Muscle of leg (tissue), 11 donors: ENCODE data around the gene LRRC41. TPM values are rescaled to one million over a fixed set of nuclear protein-coding genes. Genes with fewer than 3 reads are reported as not detected.
"Not testable (repeated sequence)": the region's sequence is repeated elsewhere in the genome, so short reads cannot be mapped to it uniquely, and the experiment has no call there.

ENCODE experiments used
- DNase-seq: peaks from one replicate; pipeline ENCODE4 v3.0.0; 2013
- H3K27ac ChIP-seq: one replicate; pipeline ENCODE4 v1.5.1; 2013; ENCODE audit warnings: mild to moderate bottlenecking, low read length, control low read depth
- H3K27me3 ChIP-seq: one replicate; pipeline ENCODE4 v1.6.1; 2013; ENCODE audit warnings: low read length; ENCODE audit not compliant: control insufficient read depth, insufficient read depth
- H3K36me3 ChIP-seq: one replicate; pipeline ENCODE4 v1.6.1; 2013; ENCODE audit warnings: low read length; ENCODE audit not compliant: control insufficient read depth, insufficient read depth
- H3K4me1 ChIP-seq: one replicate; pipeline ENCODE4 v1.6.1; 2013; ENCODE audit warnings: low read length; ENCODE audit not compliant: control insufficient read depth, insufficient read depth
- H3K4me3 ChIP-seq: one replicate; pipeline ENCODE4 v1.5.1; 2013; ENCODE audit warnings: low read length, control low read depth
- H3K9me3 ChIP-seq: replicated peaks from 2 replicates; pipeline ENCODE4 v1.6.1; 2013; ENCODE audit warnings: low read depth, low read length; ENCODE audit not compliant: control insufficient read depth
- WGBS: methylation state at CpG from one replicate; pipeline ENCODE4 v1.1.5; 2013; ENCODE audit warnings: missing lambda C conversion rate; ENCODE audit not compliant: insufficient coverage; 5-methylcytosine and 5-hydroxymethylcytosine counted together
- polyA plus RNA-seq, 8 donors: library from polyadenylated mRNA; unstranded; fragments of 120-200 nt; gene quantifications; one replicate each; pipeline versions ENCODE4 v1.2.1 to v1.2.3, GENCODE V29; 2013; ENCODE audit warnings: inconsistent platforms in 1 of 8, low replicate concordance in 1 of 8; ENCODE audit not compliant: insufficient read length in 8 of 8, insufficient read depth in 1 of 8
- total RNA-seq: library from RNA; stranded (reverse); fragments of 120-200 nt; gene quantifications from one replicate; pipeline ENCODE4 v1.2.4, GENCODE V29; 2013

LRRC41 gene
- total and polyA plus RNA-seq, 9 donors = 49.5 to 65.5 (median 59.2) TPM

DNA sequence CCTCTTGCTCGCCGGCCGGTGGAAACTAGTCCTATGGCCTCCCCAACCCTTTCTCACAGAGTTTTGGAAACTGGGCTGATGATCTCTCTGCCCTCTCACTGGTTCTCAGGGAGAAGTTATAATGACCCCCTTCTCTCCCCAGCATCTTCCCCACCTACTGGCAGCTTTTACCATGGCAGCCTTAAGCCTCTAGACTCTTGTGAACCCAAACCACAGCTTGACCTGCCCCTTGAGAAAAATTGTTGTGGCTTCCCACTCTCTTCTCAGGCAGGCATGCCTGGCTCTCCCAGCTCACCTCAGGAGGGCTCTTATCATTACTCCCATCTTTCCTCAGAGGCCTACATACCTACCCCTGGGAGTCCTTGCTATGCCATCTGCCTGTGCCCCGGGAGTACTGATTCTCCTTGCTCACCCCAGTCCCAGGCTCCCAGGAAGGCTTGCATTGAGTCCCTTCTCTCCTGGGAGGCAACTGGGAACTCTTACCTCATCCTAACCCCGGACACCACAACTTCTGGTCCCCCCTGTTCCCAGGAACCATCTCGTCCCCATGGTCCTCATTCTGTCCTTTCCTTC, 38.8 kb upstream of the LRRC41 start:
- H3K4me1 ChIP-seq = peaks cover 30% of the 10 kb centered on the region
- H3K27me3 ChIP-seq = no peaks in the 10 kb centered on the region
- H3K27ac ChIP-seq = peak overlapping the region; percentile 100
- peaks cover 36% of the 10 kb centered on the region for H3K36me3 ChIP-seq
- no peak overlapping the region for H3K4me3 ChIP-seq
- H3K9me3 ChIP-seq = no peaks in the 10 kb centered on the region
- 90% methylated on average over 6 of the region's 6 CpGs for WGBS
- no peak for DNase-seq

DNA sequence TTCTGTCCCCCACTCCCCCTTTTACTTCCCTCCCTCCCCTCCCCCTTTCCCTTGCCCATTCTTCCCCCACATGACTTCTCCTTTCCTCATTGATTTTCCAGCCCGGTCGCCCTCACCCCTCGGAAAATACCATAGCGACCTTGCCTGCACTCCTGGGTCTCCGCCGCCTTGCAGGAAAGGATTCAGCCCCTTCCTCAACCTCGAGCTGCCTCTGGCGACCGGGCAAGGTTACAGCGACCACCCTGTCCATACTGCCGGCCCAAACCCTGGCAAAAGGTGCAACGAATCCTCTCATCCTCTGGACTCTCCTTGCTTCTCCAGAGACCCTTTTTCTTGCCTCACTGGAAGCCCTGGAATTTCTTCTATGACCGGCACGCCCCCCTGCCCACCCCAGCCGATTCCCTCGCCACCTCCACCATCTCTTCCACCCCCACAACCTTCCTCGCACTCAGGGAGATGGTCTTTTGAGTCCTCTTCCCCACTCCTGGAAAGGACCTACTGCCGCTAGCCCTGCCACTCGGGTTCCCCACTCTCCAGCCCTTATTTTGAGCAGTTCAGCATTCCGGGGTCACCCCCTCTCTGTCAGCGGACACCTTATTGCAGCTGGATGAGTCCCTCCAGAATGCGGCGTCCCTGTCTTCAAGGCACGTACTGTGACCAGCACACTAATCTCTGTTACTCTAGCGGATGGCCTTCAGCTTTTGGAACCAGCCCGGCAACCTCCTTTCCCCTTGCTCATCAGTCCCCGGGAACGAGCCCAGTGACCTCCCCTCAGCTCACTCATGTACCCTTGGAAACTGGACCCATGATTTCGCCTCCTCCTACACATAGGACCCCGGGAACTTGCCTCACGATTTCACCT, 38.0 kb upstream of the LRRC41 start:
- Histone ChIP-seq H3K27ac (peak overlapping the region; percentile 100), H3K4me3 (peak overlapping the region; percentile 97), H3K4me1 (peaks cover 30% of the 10 kb centered on the region), H3K36me3 (peaks cover 30% of the 10 kb centered on the region), H3K9me3 (no peaks in the 10 kb centered on the region), H3K27me3 (no peaks in the 10 kb centered on the region)
- WGBS = 43% methylated on average over 31 of the region's 31 CpGs
- peak; percentile 24 for DNase-seq

DNA sequence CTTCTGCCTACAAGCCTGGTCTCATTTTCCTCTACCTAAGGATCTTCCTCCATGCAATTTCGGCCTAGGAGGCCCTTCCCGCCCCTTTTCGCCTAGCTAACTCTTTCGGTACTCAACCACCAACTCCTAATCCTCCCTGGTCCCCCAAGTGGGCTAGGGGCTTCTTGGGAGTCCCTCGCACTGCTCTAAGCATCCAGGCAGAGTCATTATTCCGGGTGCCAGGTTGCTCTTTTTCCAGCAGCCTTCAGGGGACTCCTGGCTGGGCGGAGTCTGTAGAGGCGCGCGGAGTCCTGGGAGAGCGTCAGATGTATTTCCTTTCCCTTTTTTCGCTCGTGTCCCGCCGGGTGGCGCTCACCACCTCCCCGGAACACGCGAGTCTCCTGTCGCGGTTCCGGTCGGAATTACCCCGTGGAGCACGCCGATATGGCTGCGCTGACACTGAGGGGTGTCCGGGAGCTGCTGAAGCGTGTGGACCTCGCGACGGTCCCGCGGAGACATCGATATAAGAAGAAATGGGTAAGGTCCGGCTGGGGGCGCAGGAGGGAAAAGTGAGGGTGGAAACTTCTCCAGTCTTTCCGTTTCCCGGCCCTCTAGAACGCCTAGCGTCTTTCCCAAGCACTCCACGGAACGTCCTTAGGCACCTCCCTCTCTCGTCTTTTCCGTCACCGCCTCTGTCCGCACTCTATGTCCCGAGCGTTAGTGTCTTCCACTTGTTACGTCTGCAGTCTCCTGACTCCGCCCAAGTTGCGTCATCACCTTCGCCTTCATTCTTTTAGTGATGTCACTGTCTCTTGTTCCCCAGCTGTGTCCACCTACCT, 37.2 kb upstream of the LRRC41 start, which contains the start of gene NSUN4:
Gene NSUN4, plus strand, starts transcription at position 404 of the 818 bp plus-strand sequence. Its CDS starts 20 bp downstream, at position 424.
- Histone ChIP-seq H3K27ac (peak within 1 kb of the TSS; percentile 100), H3K4me1 (peaks cover 30% of the 10 kb centered on the region), H3K36me3 (peaks cover 28% of the 10 kb centered on the region), H3K9me3 (no peaks in the 10 kb centered on the region), H3K27me3 (no peaks in the 10 kb centered on the region), H3K4me3 (peak within 1 kb of the TSS; percentile 97)
- DNase-seq = peak; percentile 98
- whole genome bisulfite sequencing = under 1% methylated on average over 52 of the region's 53 CpGs

DNA sequence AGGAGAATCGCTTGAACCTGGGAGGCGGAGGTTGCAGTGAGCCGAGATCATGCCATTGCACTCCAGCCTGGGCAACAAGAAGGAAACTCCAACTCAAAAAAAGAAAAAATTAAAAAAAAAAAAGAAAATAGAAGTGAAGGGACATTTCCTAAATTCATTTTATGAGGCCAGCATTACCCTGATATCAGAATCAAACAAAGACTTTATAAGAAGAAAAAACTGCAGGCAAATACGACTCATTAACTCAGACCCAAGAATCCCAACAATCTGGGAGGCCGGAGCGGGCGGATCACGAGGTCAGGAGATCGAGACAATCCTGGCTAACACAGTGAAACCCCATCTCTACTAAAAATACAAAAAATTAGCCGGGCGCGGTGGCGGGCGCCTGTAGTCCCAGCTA, 34.0 kb upstream of the LRRC41 start:
- H3K27me3 ChIP-seq, H3K27ac ChIP-seq: not testable (repeated sequence)

DNA sequence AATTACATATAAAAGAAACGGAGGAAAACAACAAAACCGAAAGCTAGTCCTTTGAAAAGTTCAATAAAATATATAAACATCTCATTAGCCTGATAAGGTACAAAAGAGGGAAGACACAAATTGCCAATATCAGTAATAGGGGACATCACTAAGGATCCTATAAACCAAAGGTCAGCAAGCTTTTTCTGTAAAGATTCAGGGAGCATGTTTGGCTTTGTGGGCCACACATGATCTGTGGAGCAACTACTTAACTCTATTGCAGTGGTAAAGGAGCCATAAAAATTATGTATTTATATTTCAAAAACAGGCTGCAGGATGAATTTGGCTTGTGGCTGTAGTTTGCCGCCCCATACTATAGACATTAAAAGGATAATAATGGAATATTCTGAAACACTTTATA, 31.7 kb upstream of the LRRC41 start:
- Histone ChIP-seq H3K4me3 (no peak overlapping the region), H3K9me3 (no peaks in the 10 kb centered on the region), H3K4me1 (peaks cover 7% of the 10 kb centered on the region), H3K36me3 (no peaks in the 10 kb centered on the region), H3K27me3 (no peaks in the 10 kb centered on the region), H3K27ac (no peak overlapping the region)
- DNase-seq = no peak
- WGBS = no CpG with 5 or more reads among the region's 3 CpGs

More for the DNA sequence above, 34.0 kb upstream of the LRRC41 start:
- H3K9me3 ChIP-seq, H3K36me3 ChIP-seq, DNase-seq, H3K4me3 ChIP-seq: not testable (repeated sequence)
- 100% methylated on average over 2 of the region's 14 CpGs for WGBS
- peaks cover 19% of the 10 kb centered on the region for H3K4me1 ChIP-seq

DNA sequence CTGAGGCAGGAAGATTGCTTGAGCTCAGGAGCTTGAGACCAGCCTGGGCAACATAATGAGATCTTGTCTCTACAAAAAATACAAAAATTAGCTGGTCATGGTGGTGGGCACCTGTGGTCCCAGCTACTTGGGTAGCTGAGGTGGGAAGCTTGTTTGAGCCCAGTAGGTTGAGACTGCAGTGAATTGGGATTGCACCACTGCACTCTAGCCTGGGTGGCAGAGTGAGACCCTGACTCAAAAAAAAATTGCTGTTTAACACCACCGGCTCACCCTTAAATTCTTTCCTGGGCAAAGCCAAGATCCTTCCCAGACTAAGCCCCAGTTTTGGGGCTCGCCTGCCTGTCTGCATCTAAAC, 30.6 kb upstream of the LRRC41 start:
- Histone ChIP-seq H3K27ac (no peak overlapping the region), H3K4me1 (no peaks in the 10 kb centered on the region), H3K4me3 (no peak overlapping the region), H3K9me3 (no peaks in the 10 kb centered on the region), H3K36me3 (no peaks in the 10 kb centered on the region), H3K27me3 (no peaks in the 10 kb centered on the region)
- DNase-seq = no peak
- 89% methylated on average over 2 of the region's 2 CpGs for WGBS

DNA sequence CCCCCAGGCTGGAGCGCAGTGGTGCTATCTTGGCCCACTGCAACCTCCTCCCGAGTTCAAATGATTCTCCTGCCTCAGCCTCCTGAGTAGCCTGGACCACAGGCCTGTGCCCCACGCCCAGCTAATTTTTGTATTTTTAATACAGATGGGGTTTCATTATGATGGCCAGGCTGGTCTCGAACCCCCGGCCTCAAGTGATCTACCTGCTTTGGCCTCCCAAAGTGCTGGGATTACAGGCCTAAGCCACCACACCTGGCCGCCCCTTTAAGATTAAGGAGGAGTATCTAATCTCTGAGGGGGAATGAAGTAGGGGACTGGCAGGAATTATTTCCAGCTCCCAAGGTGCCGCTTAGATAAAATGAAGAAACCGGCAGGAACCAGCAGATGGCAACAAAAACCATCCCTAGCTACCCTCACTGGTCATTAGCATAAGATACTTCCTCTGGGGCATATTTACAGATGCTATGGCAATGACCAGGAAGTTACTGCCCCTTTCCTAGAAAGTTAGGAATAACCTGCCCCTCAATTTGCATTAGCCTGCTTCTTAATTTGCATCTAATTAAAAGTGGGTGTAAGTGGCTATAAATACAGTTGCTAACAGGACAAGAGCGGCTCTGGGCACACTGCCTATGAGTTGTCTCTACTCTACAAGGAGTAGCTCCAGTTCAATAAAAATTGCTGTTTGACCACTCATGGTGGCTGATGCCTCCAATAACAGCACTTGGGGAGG, 30.0 kb upstream of the LRRC41 start:
- no peaks in the 10 kb centered on the region for H3K36me3 ChIP-seq
- H3K4me1 ChIP-seq = no peaks in the 10 kb centered on the region
- peak; percentile 30 for DNase-seq
- 84% methylated on average over 2 of the region's 9 CpGs for WGBS
- H3K27me3 ChIP-seq = no peaks in the 10 kb centered on the region
- H3K4me3 ChIP-seq = no peak overlapping the region
- H3K27ac ChIP-seq = no peak overlapping the region
- no peaks in the 10 kb centered on the region for H3K9me3 ChIP-seq

DNA sequence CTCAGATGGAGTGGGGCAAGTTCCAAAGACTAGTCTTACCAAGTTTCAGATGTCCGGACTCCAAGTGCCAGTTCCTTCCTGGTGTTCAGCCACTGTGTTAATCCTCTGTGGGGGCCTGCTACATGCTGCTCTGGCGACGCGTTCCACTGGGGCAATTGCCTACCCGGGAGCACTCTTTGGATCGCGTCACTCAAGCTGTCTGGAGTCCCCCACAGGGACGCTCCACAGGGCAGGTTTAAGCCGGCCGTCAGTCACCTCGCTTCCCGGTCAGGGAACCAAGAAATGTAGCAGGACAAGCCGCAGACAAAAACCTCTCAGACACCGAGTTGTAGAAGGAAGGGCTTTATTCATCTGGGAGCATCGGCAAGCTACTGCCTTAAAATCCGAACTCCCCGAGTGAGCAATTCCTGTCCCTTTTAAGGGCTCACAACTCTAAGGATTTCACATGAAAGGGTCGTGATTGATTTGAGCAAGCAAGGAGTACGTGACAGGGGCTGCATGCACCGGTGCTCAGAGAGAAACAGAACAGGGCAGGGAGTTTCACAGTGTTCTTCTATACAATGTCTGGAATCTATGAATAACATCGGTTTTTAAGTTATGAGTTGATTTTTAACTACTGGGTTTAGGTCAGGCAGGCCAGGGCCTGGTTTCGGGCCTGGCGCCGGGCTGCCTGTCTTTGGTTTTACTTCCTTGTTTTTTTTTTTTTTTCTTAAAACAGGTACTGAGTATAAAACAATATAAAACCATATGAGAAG, 28.5 kb upstream of the LRRC41 start:
- not testable (repeated sequence) for H3K27ac ChIP-seq, H3K27me3 ChIP-seq, H3K4me1 ChIP-seq, DNase-seq, H3K4me3 ChIP-seq, H3K9me3 ChIP-seq, H3K36me3 ChIP-seq
- 57% methylated on average over 13 of the region's 24 CpGs for WGBS

DNA sequence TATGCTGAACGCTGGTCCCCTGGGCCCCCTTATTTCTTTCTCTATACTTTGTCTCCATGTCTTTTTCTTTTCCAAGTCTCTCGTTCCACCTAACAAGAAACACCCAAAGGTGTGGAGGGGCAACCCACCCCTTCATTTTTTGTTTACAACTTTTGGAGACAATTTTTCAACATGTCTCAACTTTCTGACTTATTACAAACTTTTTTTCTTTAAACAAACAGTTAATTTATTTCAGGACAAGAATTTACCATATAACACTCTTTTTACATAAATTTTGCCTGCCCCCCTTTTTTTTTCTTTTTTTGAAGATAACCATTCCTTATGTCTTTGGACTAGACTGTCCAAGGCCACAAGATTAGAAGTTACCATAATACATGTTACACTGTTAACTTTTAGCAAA, 27.0 kb upstream of the LRRC41 start:
- not testable (repeated sequence) for H3K4me3 ChIP-seq, H3K4me1 ChIP-seq, H3K27me3 ChIP-seq, H3K27ac ChIP-seq, DNase-seq, H3K36me3 ChIP-seq, H3K9me3 ChIP-seq
- WGBS = 72% methylated on average over 2 of the region's 2 CpGs
